ENCODE data around the gene PCNX2.

The PCNX2 gene

GRCh38 chr1:233215135-233215760 lies 80.3 kb downstream of the PCNX2 start:
- no peak for TF ChIP-seq CTCF (IDR thresholded peaks at IDR 0.05; ENCODE audit: low read depth, low read length, missing control alignments)
- Histone ChIP-seq H3K36me3 (replicated peaks) (no peaks in the 10 kb centered on the region), H3K27me3 (replicated peaks) (no peaks in the 10 kb centered on the region), H3K27ac (no peak overlapping the region), H3K4me3 (ENCODE audit: low read depth, low read length) (no peak overlapping the region)
- in situ Hi-C loops (cut with HindIII; ENCODE audit: low pct_ligation_motif_present, low sequenced_read_pairs): no loop called here
- DNase-seq: no peak

GRCh38 chr1:233211595-233211994 lies 83.9 kb downstream of the PCNX2 start:
- DNase-seq: no peak
- H3K4me3 ChIP-seq (ENCODE audit: low read depth, low read length): no peak overlapping the region
- H3K27ac ChIP-seq: no peak overlapping the region
- in situ Hi-C loops (cut with HindIII; ENCODE audit: low pct_ligation_motif_present, low sequenced_read_pairs): no loop called here
- no peaks in the 10 kb centered on the region for H3K27me3 ChIP-seq (replicated peaks)
- no peak for TF ChIP-seq CTCF (IDR thresholded peaks at IDR 0.05; ENCODE audit: low read depth, low read length, missing control alignments)
- H3K36me3 ChIP-seq (replicated peaks): no peaks in the 10 kb centered on the region

- DNase-seq: no peak
- in situ Hi-C loops (cut with HindIII; ENCODE audit: low pct_ligation_motif_present, low sequenced_read_pairs): no loop called here
- H3K27me3 ChIP-seq (replicated peaks): no peaks in the 10 kb centered on the region
- H3K27ac ChIP-seq: no peak overlapping the region
- H3K36me3 ChIP-seq (replicated peaks): no peaks in the 10 kb centered on the region
- H3K4me3 ChIP-seq (ENCODE audit: low read depth, low read length): no peak overlapping the region
- no peak for TF ChIP-seq CTCF (IDR thresholded peaks at IDR 0.05; ENCODE audit: low read depth, low read length, missing control alignments)
These were observed 84.4 kb downstream of the PCNX2 start for GRCh38 chr1:233211106-233211505.

GRCh38 chr1:233209481-233209880 lies 86.0 kb downstream of the PCNX2 start:
- in situ Hi-C loops (cut with HindIII; ENCODE audit: low pct_ligation_motif_present, low sequenced_read_pairs): no loop called here
- H3K4me3 ChIP-seq (ENCODE audit: low read depth, low read length): no peak overlapping the region
- H3K27ac ChIP-seq: no peak overlapping the region
- no peak for TF ChIP-seq CTCF (IDR thresholded peaks at IDR 0.05; ENCODE audit: low read depth, low read length, missing control alignments)
- no peaks in the 10 kb centered on the region for H3K36me3 ChIP-seq (replicated peaks)
- no peak for DNase-seq
- H3K27me3 ChIP-seq (replicated peaks): no peaks in the 10 kb centered on the region

GRCh38 chr1:233208687-233209086 lies 86.8 kb downstream of the PCNX2 start:
- no peak overlapping the region for H3K27ac ChIP-seq
- no peaks in the 10 kb centered on the region for H3K27me3 ChIP-seq (replicated peaks)
- no peak overlapping the region for H3K4me3 ChIP-seq (ENCODE audit: low read depth, low read length)
- H3K36me3 ChIP-seq (replicated peaks): no peaks in the 10 kb centered on the region
- in situ Hi-C loops (cut with HindIII; ENCODE audit: low pct_ligation_motif_present, low sequenced_read_pairs): no loop called here
- DNase-seq: no peak
- no peak for TF ChIP-seq CTCF (IDR thresholded peaks at IDR 0.05; ENCODE audit: low read depth, low read length, missing control alignments)

GRCh38 chr1:233197940-233198339 lies 97.6 kb downstream of the PCNX2 start:
- no peaks in the 10 kb centered on the region for H3K36me3 ChIP-seq (replicated peaks)
- in situ Hi-C loops (cut with HindIII; ENCODE audit: low pct_ligation_motif_present, low sequenced_read_pairs): no loop called here
- DNase-seq: no peak
- H3K27me3 ChIP-seq (replicated peaks): no peaks in the 10 kb centered on the region
- H3K27ac ChIP-seq: no peak overlapping the region
- H3K4me3 ChIP-seq (ENCODE audit: low read depth, low read length): no peak overlapping the region
- no peak for TF ChIP-seq CTCF (IDR thresholded peaks at IDR 0.05; ENCODE audit: low read depth, low read length, missing control alignments)
